HG03520 (cell line): ENCODE results near the gene PPP1R27.

Source experiments
- ATAC-seq: cut with Tn5 transposase; IDR thresholded peaks from one replicate; pipeline ENCODE4 v1.9.1; 2021; ENCODE audit warnings: mild to moderate bottlenecking, moderate library complexity; ENCODE audit not compliant: unreplicated experiment

Gene PPP1R27

DNA sequence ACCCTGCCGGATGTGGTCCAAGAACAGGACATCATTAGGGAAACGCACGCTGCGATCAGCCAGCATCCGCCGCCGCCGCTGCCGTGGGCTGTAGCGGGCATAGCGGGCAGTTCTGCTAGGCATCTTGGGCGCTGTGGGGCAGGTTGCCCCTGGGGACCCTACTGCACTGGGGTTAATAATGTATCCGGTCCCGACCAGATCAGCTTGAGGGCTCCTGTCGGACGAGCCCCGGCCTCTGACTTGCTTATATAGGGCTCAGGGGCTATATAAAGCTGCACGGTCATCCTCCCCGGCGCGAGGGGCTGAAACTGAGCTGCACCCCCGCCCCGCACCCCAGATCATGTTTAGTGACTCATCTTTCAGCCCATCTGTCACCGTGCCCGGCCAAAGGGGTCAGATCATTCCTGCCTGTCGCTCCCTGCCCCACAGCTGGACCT lies at the start of gene PPP1R27:
PPP1R27 (minus strand) TSS at position 220 of the 437 bp plus-strand sequence; CDS start at position 123, 97 bp downstream.
- no peak for ATAC-seq

DNA sequence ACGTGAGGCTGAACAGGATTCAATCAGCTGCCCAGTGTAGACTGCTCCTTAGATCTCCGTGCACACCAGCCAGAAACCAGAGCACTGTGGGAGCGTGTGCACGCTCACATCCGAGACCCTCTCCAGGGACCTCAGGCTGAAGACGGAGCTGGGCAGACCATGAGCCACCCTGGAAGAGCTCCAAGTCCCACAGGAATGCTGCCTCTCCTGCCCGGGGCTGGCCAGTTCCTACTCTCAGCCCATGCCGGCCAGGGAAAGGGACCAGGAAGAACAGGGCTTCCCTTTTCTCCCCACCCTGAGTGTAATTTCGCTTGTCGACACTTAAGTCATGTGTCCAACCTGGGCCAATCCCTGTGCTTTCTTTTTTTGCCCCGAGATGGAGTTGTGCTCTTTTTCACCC lies 49.7 kb upstream of the PPP1R27 start:
- ATAC-seq: no peak

- no peak for ATAC-seq
These were observed 44.3 kb upstream of the PPP1R27 start for GRCh38 chr17:81879121-81879520.

DNA sequence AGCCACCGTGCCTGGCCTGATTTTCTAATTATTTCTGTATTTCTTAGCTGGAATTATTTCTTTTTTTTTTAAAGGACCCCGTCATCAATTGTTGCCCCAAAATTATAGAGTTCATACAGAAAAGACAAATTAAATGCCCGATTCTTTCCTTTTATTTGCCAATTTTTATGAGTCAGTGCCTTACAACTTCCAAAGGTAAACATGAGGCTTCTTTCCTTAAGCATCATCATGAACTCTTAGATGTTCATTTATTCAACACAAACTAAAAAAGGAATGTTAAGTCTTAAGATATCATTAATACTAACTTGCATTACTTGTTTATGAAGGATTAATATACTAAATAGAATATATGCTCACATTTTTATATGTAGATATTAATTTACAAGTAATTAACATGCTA lies 43.4 kb upstream of the PPP1R27 start:
- no peak for ATAC-seq

DNA sequence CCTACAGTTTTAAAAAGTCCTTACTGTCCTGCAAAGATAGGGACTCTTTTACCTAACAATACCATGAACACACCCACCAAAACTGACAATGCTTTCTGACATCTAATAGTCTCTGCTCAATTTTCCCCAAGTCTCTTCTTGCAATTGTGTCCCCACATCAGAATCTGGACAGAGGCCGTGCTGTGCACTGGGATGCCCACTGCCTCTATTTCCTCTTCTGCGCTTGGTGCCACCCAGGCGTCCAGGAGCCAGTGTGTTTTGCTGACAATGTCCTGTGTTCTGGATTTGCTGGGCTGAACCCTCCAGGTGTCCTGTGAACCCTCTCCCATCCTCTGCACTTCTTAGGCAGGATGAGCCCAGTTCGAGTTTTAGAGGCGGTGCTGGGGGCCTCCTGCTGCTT lies 42.7 kb upstream of the PPP1R27 start:
- no peak for ATAC-seq

DNA sequence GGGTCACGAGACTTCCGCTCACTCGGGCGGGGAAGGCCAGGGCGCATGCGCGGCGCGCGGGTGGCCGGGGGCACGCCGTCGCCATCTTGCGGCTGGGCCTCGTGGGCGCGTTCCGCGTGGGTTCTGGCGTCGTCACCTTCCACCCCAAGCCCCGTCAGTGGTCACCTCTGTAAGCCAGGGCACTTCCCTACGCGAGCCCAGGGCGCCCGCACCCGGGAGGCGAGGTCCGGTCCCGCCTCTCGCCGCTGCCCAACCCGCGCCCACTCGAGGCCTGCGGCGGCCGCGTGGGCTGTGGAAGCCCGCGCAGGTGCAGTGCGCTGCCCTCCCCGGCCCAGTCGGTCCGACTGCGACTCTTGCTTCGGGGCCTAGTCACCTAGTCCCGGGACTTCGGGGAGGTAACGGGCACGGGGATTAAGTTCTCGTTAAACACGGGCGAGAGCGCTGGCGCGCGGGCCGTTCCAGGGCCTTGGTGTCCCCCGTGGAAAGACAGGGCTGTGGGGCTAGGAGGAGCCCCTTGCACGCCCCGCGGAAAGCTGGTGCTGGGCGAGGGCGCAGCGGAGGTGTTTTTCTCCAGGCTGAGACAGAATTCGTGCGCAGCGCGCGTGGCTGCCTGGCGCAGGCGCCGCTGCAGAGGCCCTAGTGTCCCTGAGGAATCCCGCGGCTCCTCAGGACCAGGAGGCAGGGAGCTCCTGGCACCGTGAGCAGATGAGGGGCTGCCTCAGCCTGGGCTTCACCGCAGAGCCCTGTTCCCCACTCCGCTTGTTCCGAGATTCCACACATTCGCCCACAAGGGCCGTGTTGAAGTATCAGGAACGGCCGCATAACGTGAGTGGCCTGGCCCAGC lies 36.8 kb upstream of the PPP1R27 start:
- ATAC-seq: no peak

- no peak for ATAC-seq
These were observed 36.1 kb upstream of the PPP1R27 start, which contains the start of gene ARHGDIA for GRCh38 chr17:81870981-81871386. TSS of gene ARHGDIA (minus strand) at chr17:81871337. CDS start at chr17:81869930, 1,407 bp downstream.

DNA sequence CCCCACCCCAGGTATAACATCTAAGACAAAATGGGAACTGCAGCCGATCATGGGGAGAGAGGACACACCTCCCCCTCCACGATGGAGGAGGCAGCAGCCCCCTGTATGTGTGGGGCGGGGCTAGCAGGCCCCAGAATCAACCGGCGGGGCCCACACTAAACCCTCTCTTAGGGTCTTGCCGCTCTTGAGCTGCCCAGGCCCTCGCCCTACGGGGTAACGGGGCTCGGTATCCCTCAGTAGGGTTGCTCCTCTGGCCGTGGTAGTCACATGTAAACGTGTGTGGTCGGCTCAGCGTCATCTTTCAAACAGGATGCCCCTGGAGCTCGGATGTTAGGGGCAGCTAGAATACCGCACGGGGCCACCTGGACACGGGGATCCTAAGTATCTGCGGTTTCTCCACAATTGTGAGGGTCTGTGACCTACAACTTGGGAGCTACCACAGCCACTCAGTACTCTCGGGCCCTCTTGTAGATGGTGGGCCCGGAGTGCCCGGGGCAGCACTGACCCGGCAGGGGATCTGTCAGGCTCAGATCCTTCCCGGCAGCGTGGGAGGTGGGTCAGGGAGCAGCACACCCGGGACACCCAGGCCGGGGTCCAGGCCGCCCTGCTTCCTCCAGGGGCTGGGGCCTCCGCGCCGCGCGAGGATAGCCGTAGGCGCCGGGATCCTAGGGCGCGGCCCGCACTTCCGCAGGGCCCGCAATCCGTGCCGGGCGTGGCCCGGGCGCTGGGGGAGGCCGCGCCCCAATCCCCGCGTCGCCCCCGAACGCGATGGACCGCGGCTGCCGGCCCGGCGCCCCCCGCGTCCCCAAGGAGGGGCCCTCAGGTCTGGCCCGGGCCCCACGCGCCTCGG lies 35.5 kb upstream of the PPP1R27 start:
- ATAC-seq: no peak

- no peak for ATAC-seq
These were observed 34.6 kb upstream of the PPP1R27 start for GRCh38 chr17:81869221-81870130.

DNA sequence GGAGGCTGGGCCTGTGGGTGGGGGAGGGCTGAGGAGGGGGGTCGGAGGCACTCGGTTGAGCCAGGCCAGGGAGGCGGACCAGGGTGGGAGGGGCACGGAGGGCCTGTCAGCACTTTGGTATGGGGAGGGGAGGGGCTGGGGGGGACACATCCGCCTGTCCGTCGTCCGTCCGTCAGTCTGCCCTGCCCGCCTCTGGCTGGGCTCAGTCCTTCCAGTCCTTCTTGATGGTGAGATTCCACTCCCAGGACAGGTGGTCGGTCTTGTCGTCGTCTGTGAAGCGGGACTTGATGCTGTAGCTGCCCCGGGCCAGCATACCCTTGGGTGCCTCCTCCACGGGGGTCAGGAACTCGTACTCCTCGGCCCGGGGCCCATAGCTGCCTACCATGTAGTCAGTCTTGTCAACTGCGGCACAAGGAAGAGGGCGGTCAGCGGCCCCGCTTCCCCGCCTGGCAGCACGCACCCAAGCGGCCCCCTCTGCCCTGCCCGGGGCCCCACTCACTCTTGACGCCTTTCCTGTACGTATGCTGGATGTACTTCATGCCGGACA lies 33.9 kb upstream of the PPP1R27 start:
- no peak for ATAC-seq

GRCh38 chr17:81867991-81868673 lies 33.3 kb upstream of the PPP1R27 start:
- no peak for ATAC-seq

GRCh38 chr17:81867170-81867990 lies 32.5 kb upstream of the PPP1R27 start:
- no peak for ATAC-seq

DNA sequence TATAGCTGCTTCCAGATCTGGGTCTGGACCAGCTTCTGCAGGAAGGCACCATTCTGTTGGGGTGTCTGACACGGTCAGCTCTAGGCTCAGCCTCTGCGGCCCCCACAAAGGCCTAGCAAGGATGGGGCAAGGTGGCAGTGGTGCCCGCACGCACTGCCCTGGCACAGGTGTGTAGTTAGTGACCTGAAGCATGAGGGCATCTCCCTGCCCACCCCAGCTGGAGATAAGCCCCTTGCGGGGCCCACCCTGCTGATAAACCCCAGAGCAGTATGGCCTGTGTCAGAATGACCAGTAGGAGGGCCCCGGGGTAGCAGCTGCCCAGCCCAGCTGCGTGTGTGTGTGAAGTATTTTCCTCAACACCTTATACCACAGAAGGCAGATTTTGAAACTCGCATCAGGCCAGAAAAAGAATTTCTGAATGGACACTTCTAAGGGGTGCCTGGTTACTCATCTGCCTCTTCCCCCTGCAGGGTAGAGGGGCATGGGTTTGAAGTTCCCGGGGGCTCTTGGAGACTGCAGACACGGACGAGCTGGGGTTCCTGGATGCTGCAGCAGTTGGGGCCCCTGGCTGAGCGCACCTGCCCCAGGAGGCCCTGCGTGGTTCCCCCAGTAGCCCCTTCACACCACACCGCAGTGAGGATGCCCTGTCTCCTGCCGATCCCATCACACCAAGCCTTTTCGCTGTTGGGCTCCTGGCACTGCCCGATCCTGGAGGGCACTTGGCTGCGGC lies 31.8 kb upstream of the PPP1R27 start:
- ATAC-seq: no peak

DNA sequence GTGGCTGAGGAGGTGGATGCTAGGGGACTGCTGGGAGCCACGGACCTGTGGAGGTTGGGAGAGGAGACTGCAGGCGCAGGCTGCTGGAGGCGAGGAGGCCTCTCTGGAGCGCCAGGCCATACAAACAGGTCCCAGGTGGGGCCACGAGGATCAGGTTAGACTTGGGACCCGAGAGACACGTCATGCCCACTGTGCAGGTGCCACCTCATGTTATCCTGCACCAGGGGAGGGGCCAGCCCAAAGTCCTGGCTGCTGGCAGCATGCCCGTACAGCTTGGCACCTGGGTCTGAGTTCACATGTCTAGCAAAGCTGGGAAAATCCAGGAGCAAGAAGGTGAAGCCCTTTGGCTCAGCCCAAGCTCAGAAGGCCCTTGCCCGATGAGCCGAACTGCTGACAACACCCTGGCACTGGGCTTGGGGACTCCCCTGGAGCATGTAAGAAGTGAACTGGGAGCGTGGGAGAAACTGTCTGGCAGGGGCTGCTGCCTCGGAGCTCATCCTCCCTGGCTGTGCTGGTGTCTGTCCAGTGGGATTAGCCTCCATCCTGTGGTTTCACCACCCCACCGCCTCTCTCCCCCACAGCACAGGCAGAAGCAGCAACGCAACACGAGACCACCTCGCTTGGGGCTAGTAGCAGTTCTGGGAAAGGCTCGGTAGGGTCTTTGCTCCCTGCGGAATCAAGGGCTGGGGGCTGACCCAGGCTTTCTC lies 31.0 kb upstream of the PPP1R27 start:
- no peak for ATAC-seq

GRCh38 chr17:81865358-81865732 lies 30.5 kb upstream of the PPP1R27 start:
- no peak for ATAC-seq

DNA sequence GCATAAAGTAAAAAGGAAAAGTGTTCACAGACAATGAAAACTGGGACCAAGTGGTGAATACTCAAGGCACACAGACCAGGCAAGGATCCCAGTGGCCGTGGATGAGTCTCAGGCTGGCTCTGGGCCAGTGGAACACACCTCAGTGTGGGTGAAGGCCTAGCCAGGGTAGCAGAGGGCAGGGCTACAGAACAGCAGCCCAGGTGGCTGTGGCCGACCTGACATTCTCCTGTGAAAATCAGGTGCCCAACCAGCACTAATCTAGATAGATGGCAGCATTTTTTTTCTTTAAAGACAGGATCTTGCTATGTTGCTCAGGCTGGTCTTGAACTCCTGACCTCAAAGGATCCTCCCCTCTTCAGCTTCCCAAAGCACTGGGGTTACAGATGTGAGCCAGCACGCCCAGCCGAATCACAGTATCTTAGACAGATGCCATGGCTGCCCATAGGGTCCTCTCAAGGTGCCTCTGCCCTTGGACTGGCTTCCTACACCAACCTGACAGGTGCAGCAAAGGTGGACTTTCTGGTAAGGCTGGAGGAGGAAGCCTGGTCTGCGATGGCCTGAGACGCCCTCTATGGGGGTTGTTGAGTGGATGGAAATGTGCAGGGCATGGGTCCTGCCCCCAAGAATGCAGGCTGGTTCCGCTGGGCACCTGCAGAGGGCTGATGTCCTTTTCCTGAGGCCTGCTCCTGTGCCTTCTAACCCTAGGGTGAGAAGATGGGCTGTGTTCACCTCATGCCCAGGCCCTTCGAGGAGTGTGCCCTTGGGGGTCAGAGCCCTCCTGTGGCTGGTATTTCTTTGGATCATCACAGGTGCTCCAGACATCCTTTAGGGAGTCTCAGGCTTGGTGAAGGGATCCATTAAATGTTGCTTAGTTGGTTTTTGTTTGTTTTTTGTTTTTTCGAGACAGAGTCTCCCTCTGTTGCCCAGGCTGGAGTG lies 29.3 kb upstream of the PPP1R27 start:
- no peak for ATAC-seq
